ENCODE data around the gene ANAPC13.

- TF ChIP-seq CTCF (conservative IDR thresholded peaks at IDR 0.05) (no peak), EZH2 (IDR thresholded peaks at IDR 0.05; ENCODE audit: low read depth) (no peak)
These were observed 23.3 kb downstream of the ANAPC13 start for GRCh38 chr3:134462331-134462941.

Measured in PC-9 (cell line).